Breast epithelium (tissue), 4 donors: ENCODE measurements around the gene OOSP3. TPM values are rescaled to one million over a fixed set of nuclear protein-coding genes. Genes with fewer than 3 reads are reported as not detected.
"Not testable (repeated sequence)": the region's sequence is repeated elsewhere in the genome, so short reads cannot be mapped to it uniquely, and the experiment has no call there.

Experiments used
- DNase-seq, 2 donors: peaks; one replicate each; pipeline ENCODE4 v3.0.0-alpha.2; 2019; ENCODE audit warnings: low spot score in 2 of 2
- H3K27ac ChIP-seq, 2 donors: fragments of 200-600 bp; sonication (generic) in 1 of 2; one replicate each; pipeline ENCODE4 v1.5.1; 2016 to 2019; ENCODE audit warnings: mild to moderate bottlenecking in 1 of 2
- H3K27me3 ChIP-seq, 2 donors: fragments of 200-600 bp; sonication (generic) in 1 of 2; one replicate each; pipeline versions ENCODE4 v1.5.1 to v1.6.0; 2017 to 2019; ENCODE audit warnings: control low read depth in 1 of 2, mild to moderate bottlenecking in 1 of 2
- H3K36me3 ChIP-seq: fragments of 200-600 bp; one replicate; pipeline ENCODE4 v1.5.1; 2019
- H3K4me1 ChIP-seq, 2 donors: fragments of 200-600 bp; sonication (generic); one replicate each; pipeline ENCODE4 v1.5.1; 2016 to 2019; ENCODE audit warnings: control low read depth in 1 of 2
- H3K4me3 ChIP-seq, 3 donors: fragments of 200-600 bp; sonication (generic); 1 replicate in 2 of 3; 2 replicates in 1 of 3; pipeline ENCODE4 v1.5.1; 2016 to 2019; ENCODE audit warnings: mild to moderate bottlenecking in 3 of 3, moderate library complexity in 2 of 3
- H3K9me3 ChIP-seq, 2 donors: fragments of 200-600 bp; sonication (generic) in 1 of 2; one replicate each; pipeline ENCODE4 v1.5.1; 2016 to 2019; ENCODE audit warnings: control low read depth in 1 of 2
- POLR2A ChIP-seq: fragments of 450-650 bp; IDR thresholded peaks from one replicate; pipeline ENCODE4 v1.6.1; 2016; ENCODE audit warnings: antibody characterized with exemption, mild to moderate bottlenecking, moderate library complexity
- POLR2AphosphoS5 ChIP-seq, 3 donors: sonication (generic); formaldehyde crosslinking; IDR thresholded peaks; one replicate each; pipeline ENCODE4 v1.6.1; 2017; ENCODE audit warnings: antibody characterized with exemption in 3 of 3
- intact Hi-C: fragments of 100-400 bp; cut with DNase I; formaldehyde crosslinking; loops from one replicate; pipeline ENCODE4 v1.15.1; 2023; ENCODE audit warnings: low total_unique reads
- total RNA-seq, 3 donors: library from RNA; depleted of rRNA; stranded (reverse); fragments of >200 nt; gene quantifications; one replicate each; pipeline ENCODE4 v1.1.0, GENCODE V29; 2016
- TF ChIP-seq, protein P1 (sequence below), 3 donors: fragments of 450-650 bp; IDR thresholded peaks; one replicate each; pipeline ENCODE4 v1.5.1; 2016 to 2017; ENCODE audit warnings: antibody characterized with exemption in 3 of 3, mild to moderate bottlenecking in 3 of 3, moderate library complexity in 3 of 3

The OOSP3 gene
- total RNA-seq, 3 donors from 2014 or later: not detected

DNA sequence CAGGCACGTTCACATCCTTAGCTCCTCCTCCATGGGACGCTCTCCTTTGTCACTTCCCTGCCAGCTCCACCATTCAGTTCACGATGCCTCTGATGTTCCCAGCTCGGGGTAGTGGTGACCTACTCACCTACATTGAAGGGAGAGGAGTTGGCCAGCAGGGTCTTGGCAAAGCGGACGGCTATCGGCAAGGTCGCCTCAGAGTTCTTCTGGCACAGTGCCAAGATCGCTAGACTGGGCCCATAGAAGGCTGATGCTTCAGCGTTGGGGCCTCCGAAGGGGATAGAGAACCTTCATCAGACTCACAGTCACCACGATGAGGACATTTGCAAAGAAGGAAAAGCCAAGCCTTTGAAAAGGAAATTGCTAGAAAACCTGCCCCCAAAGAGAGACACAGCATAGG lies 36.3 kb upstream of the OOSP3 start:
- Histone ChIP-seq H3K9me3 (no peaks in the 10 kb centered on the region), H3K4me1 (no peaks in the 10 kb centered on the region), H3K4me3 (no peak overlapping the region), H3K27ac (no peak overlapping the region), H3K27me3 (no peaks in the 10 kb centered on the region), H3K36me3 (no peaks in the 10 kb centered on the region)
- intact Hi-C loops: no loop called here
- DNase-seq: no peak
- TF ChIP-seq POLR2A (no peak), POLR2AphosphoS5 (IDR thresholded peaks at IDR 0.05) (no peak)
- TF ChIP-seq, protein P1, sequence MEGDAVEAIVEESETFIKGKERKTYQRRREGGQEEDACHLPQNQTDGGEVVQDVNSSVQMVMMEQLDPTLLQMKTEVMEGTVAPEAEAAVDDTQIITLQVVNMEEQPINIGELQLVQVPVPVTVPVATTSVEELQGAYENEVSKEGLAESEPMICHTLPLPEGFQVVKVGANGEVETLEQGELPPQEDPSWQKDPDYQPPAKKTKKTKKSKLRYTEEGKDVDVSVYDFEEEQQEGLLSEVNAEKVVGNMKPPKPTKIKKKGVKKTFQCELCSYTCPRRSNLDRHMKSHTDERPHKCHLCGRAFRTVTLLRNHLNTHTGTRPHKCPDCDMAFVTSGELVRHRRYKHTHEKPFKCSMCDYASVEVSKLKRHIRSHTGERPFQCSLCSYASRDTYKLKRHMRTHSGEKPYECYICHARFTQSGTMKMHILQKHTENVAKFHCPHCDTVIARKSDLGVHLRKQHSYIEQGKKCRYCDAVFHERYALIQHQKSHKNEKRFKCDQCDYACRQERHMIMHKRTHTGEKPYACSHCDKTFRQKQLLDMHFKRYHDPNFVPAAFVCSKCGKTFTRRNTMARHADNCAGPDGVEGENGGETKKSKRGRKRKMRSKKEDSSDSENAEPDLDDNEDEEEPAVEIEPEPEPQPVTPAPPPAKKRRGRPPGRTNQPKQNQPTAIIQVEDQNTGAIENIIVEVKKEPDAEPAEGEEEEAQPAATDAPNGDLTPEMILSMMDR (IDR thresholded peaks at IDR 0.05): no peak

DNA sequence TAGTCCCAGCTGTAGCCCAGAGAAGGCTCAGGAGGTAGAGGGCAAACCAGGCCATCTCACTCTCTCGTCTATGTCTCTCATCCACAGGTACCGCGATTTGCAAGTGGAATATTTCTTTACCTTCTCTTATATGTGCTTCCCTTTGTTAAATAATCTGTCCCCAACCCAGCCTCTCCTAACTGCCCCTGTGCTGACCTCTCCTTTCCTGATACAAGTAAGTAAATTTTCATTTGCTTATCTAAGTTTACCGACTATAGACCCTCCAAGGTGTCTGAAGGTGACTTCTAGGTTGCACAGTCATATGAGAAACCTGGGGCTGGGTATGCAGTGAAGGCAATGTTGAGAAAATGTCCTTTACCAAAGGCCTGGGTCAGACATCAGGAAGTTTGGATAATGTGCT lies 33.2 kb upstream of the OOSP3 start, which contains the start of gene CBLIF:
TSS of gene CBLIF (minus strand) at position 101 of the 400 bp plus-strand sequence. CDS start at position 55, 46 bp downstream.
- Histone ChIP-seq H3K9me3 (no peaks in the 10 kb centered on the region), H3K4me1 (no peaks in the 10 kb centered on the region), H3K27me3 (no peaks in the 10 kb centered on the region), H3K36me3 (no peaks in the 10 kb centered on the region), H3K27ac (no peak within 1 kb of the TSS), H3K4me3 (no peak within 1 kb of the TSS)
- no peak for DNase-seq
- intact Hi-C loops: no loop called here
- TF ChIP-seq, protein P1 (IDR thresholded peaks at IDR 0.05): no peak
- TF ChIP-seq POLR2AphosphoS5 (IDR thresholded peaks at IDR 0.05) (no peak), POLR2A (no peak)

DNA sequence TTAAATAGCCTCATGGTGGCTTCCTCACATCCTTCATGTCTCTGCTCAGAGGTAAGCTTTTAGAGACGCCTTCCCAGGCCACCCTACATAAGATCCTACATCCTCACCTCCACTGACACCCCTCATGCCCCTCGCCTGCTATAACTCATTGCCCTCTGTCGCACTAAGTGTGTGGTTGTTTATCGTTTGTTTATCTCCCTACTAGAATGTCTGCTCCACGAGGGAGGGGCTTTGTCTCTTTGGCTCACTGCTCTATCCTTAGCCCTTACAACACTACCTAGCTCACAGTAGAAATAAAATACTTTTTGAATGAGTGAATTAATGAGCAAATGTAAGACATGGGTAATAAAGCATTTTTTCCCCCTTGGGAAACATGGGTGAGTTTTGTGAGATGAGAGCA lies 32.0 kb upstream of the OOSP3 start:
- Histone ChIP-seq H3K27ac (no peak overlapping the region), H3K9me3 (no peaks in the 10 kb centered on the region), H3K4me1 (no peaks in the 10 kb centered on the region), H3K27me3 (no peaks in the 10 kb centered on the region), H3K36me3 (no peaks in the 10 kb centered on the region), H3K4me3 (no peak overlapping the region)
- no peak for DNase-seq
- TF ChIP-seq POLR2A (no peak), POLR2AphosphoS5 (IDR thresholded peaks at IDR 0.05) (no peak)
- TF ChIP-seq, protein P1 (IDR thresholded peaks at IDR 0.05): no peak
- intact Hi-C loops: no loop called here

DNA sequence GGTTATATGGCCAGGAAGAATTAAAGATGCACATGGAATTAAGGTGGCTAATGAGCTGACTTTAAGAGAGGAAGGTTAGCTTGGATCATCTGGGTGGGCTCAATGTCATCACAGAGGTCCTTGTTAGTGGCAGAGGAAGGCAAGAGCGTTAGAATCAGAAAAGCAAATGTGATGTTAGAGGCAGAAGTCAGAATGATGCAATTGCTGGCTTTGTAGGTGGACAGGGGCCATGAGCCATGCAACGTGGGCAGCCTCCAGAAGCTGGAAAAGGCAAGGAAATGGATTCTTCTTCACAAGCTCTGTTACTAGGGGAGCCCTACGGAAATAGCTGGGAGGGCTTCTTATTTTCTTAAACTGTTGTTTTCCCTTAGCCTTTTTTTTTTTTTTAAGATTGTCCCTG lies 31.0 kb upstream of the OOSP3 start:
- Histone ChIP-seq H3K4me1 (no peaks in the 10 kb centered on the region), H3K9me3 (no peaks in the 10 kb centered on the region), H3K36me3 (no peaks in the 10 kb centered on the region), H3K4me3 (no peak overlapping the region), H3K27ac (no peak overlapping the region), H3K27me3 (no peaks in the 10 kb centered on the region)
- intact Hi-C loops: no loop called here
- DNase-seq: no peak
- TF ChIP-seq, protein P1 (IDR thresholded peaks at IDR 0.05): no peak
- TF ChIP-seq POLR2AphosphoS5 (IDR thresholded peaks at IDR 0.05): no peak
- TF ChIP-seq POLR2A: no peak

DNA sequence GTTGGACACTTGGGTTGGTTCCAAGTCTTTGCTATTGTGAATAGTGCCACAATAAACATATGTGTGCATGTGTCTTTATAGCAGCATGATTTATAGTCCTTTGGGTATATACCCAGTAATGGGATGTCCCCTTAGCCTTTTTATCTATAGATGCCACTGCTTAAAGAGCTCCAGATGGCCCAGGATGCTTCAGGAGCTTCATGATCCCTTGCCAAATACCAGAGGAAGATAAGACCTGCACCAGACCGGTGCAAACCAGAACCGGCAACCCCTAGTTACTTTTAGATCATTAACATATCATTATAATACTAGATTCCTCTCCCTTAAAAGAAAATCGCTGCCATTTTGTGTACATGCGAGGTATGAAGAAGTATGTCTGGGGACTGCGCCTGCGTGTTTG lies 30.1 kb upstream of the OOSP3 start:
- H3K4me3 ChIP-seq, DNase-seq, H3K4me1 ChIP-seq, H3K27ac ChIP-seq, H3K9me3 ChIP-seq, H3K36me3 ChIP-seq, intact Hi-C loops, H3K27me3 ChIP-seq: not testable (repeated sequence)

DNA sequence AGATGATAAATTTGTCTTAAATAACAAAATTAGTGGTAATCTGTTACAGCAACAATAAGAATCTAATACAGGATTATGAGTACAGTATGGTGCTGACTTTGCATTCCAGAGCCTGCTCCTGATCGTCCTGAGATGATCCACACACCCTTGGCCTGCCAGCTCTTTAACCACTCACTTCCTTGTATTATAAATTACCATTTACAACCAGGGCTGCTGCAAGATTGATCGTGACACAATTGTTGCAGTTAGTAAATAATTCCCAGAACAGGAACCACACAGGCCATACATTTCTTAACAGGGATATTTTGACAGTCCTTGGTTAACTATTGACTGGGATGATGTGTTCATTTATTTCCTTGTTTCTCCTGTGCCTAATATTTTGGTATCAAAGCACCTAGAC lies 29.5 kb upstream of the OOSP3 start:
- TF ChIP-seq, protein P1 (IDR thresholded peaks at IDR 0.05): no peak
- no peak for TF ChIP-seq POLR2AphosphoS5 (IDR thresholded peaks at IDR 0.05)
- H3K9me3 ChIP-seq: no peaks in the 10 kb centered on the region
- H3K27ac ChIP-seq: peak overlapping the region in 1 of 2 donors; percentile 7
- no peak for DNase-seq
- H3K4me1 ChIP-seq: no peaks in the 10 kb centered on the region
- no peaks in the 10 kb centered on the region for H3K36me3 ChIP-seq
- no peaks in the 10 kb centered on the region for H3K27me3 ChIP-seq
- H3K4me3 ChIP-seq: no peak overlapping the region
- intact Hi-C loops: no loop called here

DNA sequence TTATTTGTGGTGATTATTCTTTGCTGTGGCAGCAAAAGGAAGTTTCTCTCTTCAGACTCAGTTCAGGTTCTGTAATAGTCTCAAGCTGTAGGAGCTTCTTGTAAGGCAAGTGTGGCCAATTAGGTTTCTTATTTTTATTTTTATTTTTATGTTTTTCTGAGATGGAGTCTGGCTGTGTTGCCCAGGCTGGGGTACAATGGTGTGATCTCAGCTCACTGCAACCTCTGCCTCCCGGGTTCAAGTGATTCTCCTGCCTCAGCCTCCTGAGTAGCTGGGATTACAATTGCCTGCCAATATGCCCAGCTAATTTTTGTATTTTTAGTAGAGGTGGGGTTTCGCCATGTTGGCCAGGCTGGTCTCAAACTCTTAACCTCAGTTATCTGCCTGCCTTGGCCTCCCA lies 29.0 kb upstream of the OOSP3 start:
- H3K27me3 ChIP-seq, H3K9me3 ChIP-seq, H3K36me3 ChIP-seq, H3K4me3 ChIP-seq, H3K4me1 ChIP-seq, intact Hi-C loops, DNase-seq: not testable (repeated sequence)
- peak overlapping the region in 1 of 2 donors; percentile 7 for H3K27ac ChIP-seq

DNA sequence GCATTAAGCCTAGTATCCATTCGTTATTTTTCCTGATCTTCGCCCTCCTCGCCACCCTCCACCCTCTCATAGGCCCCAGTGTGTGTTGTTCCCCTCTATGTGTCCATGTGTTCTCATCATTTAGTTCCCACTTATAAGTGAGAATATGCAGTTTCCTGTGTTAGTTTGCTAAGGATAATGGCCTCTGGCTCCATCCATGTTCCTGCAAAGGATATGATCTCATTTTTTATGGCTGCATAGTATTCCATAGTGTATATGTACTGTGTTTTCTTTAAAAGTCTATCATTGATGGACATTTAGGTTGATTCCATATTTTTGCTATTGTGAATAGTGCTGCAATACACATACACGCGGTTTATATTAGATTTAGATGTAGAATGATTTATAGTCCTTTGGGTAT lies 27.2 kb upstream of the OOSP3 start:
- intact Hi-C loops: loop anchor here (10.0 kb wide), 1 partner anchor 473 kb away; the partner anchor contains the start of gene MS4A6E
- H3K4me1 ChIP-seq, H3K36me3 ChIP-seq, DNase-seq, H3K4me3 ChIP-seq, H3K9me3 ChIP-seq, H3K27me3 ChIP-seq, H3K27ac ChIP-seq: not testable (repeated sequence)
